Muscle of leg (tissue), 16 donors: ENCODE results near the gene MEST. TPM values are rescaled to one million over a fixed set of nuclear protein-coding genes. Genes with fewer than 3 reads are reported as not detected.
"Not testable (repeated sequence)": the region's sequence is repeated elsewhere in the genome, so short reads cannot be mapped to it uniquely, and the experiment has no call there.

Experiments used
- DNase-seq: peaks from one replicate; pipeline ENCODE4 v3.0.0; 2013
- H3K27ac ChIP-seq: one replicate; pipeline ENCODE4 v1.5.1; 2013; ENCODE audit warnings: mild to moderate bottlenecking, low read length, control low read depth
- H3K27me3 ChIP-seq: one replicate; pipeline ENCODE4 v1.6.1; 2013; ENCODE audit warnings: low read length; ENCODE audit not compliant: control insufficient read depth, insufficient read depth
- H3K36me3 ChIP-seq: one replicate; pipeline ENCODE4 v1.6.1; 2013; ENCODE audit warnings: low read length; ENCODE audit not compliant: control insufficient read depth, insufficient read depth
- H3K4me1 ChIP-seq: one replicate; pipeline ENCODE4 v1.6.1; 2013; ENCODE audit warnings: low read length; ENCODE audit not compliant: control insufficient read depth, insufficient read depth
- H3K4me3 ChIP-seq: one replicate; pipeline ENCODE4 v1.5.1; 2013; ENCODE audit warnings: low read length, control low read depth
- H3K9me3 ChIP-seq: replicated peaks from 2 replicates; pipeline ENCODE4 v1.6.1; 2013; ENCODE audit warnings: low read depth, low read length; ENCODE audit not compliant: control insufficient read depth
- WGBS: methylation state at CpG from one replicate; pipeline ENCODE4 v1.1.5; 2013; ENCODE audit warnings: missing lambda C conversion rate; ENCODE audit not compliant: insufficient coverage; 5-methylcytosine and 5-hydroxymethylcytosine counted together
- long read RNA-seq, 11 donors: transcript quantifications; one replicate each; lab custom pipeline, GENCODE V29; 2026
- polyA plus RNA-seq, 8 donors: library from polyadenylated mRNA; unstranded; fragments of 120-200 nt; gene quantifications; one replicate each; pipeline versions ENCODE4 v1.2.1 to v1.2.3, GENCODE V29; 2013; ENCODE audit warnings: inconsistent platforms in 1 of 8, low replicate concordance in 1 of 8; ENCODE audit not compliant: insufficient read length in 8 of 8, insufficient read depth in 1 of 8
- total RNA-seq: library from RNA; stranded (reverse); fragments of 120-200 nt; gene quantifications from one replicate; pipeline ENCODE4 v1.2.4, GENCODE V29; 2013

Gene MEST, protein sequence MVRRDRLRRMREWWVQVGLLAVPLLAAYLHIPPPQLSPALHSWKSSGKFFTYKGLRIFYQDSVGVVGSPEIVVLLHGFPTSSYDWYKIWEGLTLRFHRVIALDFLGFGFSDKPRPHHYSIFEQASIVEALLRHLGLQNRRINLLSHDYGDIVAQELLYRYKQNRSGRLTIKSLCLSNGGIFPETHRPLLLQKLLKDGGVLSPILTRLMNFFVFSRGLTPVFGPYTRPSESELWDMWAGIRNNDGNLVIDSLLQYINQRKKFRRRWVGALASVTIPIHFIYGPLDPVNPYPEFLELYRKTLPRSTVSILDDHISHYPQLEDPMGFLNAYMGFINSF
- total RNA-seq (879 TPM), polyA plus RNA-seq (1,000 to 10,000 TPM in 3 of 8 donors, 100 to 1,000 TPM in 5; 702 to 1,263 (median 856) TPM)
- long read RNA-seq, donor 1, transcript MEST-201 (12 exons, 2,505 nt) = major isoform, 138 of 178 reads
- long read RNA-seq, donor 1, partial matches to known transcripts = 11 of 178 reads
- long read RNA-seq, donor 1, other reads (novel, unspliced or antisense) = 28 of 178 reads
- long read RNA-seq, donor 2, transcript MEST-201 (12 exons, 2,505 nt) = major isoform, 24 of 32 reads
- long read RNA-seq, donor 2, partial matches to known transcripts = 0 of 32 reads
- long read RNA-seq, donor 2, other reads (novel, unspliced or antisense) = 8 of 32 reads
- long read RNA-seq, donor 3, transcript MEST-201 (12 exons, 2,505 nt) = major isoform, 265 of 379 reads
- long read RNA-seq, donor 3, partial matches to known transcripts = 53 of 379 reads
- long read RNA-seq, donor 3, other reads (novel, unspliced or antisense) = 58 of 379 reads
- long read RNA-seq, donor 4, transcript MEST-201 (12 exons, 2,505 nt) = major isoform, 233 of 324 reads
- long read RNA-seq, donor 4, partial matches to known transcripts = 44 of 324 reads
- long read RNA-seq, donor 4, other reads (novel, unspliced or antisense) = 45 of 324 reads
- long read RNA-seq, donor 5, transcript MEST-201 (12 exons, 2,505 nt) = major isoform, 616 of 931 reads
- long read RNA-seq, donor 5, transcript MEST-211 (12 exons, 2,411 nt) = minor isoform, 7 of 931 reads
- long read RNA-seq, donor 5, partial matches to known transcripts = 168 of 931 reads
- long read RNA-seq, donor 5, other reads (novel, unspliced or antisense) = 137 of 931 reads
- long read RNA-seq, donor 6, transcript MEST-201 (12 exons, 2,505 nt) = major isoform, 421 of 550 reads
- long read RNA-seq, donor 6, transcript MEST-211 (12 exons, 2,411 nt) = minor isoform, 5 of 550 reads
- long read RNA-seq, donor 6, partial matches to known transcripts = 60 of 550 reads
- long read RNA-seq, donor 6, other reads (novel, unspliced or antisense) = 60 of 550 reads
- long read RNA-seq, donor 7, transcript MEST-211 (12 exons, 2,411 nt) = minor isoform, 5 of 558 reads
- long read RNA-seq, donor 7, transcript MEST-201 (12 exons, 2,505 nt) = major isoform, 381 of 558 reads
- long read RNA-seq, donor 7, partial matches to known transcripts = 82 of 558 reads
- long read RNA-seq, donor 7, other reads (novel, unspliced or antisense) = 88 of 558 reads
- long read RNA-seq, donor 8, transcript MEST-201 (12 exons, 2,505 nt) = major isoform, 338 of 883 reads
- long read RNA-seq, donor 8, partial matches to known transcripts = 493 of 883 reads
- long read RNA-seq, donor 8, other reads (novel, unspliced or antisense) = 50 of 883 reads
- long read RNA-seq, donor 9, transcript MEST-201 (12 exons, 2,505 nt) = major isoform, 214 of 311 reads
- long read RNA-seq, donor 9, partial matches to known transcripts = 59 of 311 reads
- long read RNA-seq, donor 9, other reads (novel, unspliced or antisense) = 35 of 311 reads
- long read RNA-seq, donor 10, transcript MEST-211 (12 exons, 2,411 nt) = minor isoform, 6 of 1,162 reads
- long read RNA-seq, donor 10, transcript MEST-201 (12 exons, 2,505 nt) = major isoform, 506 of 1,162 reads
- long read RNA-seq, donor 10, partial matches to known transcripts = 572 of 1,162 reads
- long read RNA-seq, donor 10, other reads (novel, unspliced or antisense) = 75 of 1,162 reads
- long read RNA-seq, donor 11, transcript MEST-201 (12 exons, 2,505 nt) = major isoform, 283 of 804 reads
- long read RNA-seq, donor 11, partial matches to known transcripts = 480 of 804 reads
- long read RNA-seq, donor 11, other reads (novel, unspliced or antisense) = 34 of 804 reads

DNA sequence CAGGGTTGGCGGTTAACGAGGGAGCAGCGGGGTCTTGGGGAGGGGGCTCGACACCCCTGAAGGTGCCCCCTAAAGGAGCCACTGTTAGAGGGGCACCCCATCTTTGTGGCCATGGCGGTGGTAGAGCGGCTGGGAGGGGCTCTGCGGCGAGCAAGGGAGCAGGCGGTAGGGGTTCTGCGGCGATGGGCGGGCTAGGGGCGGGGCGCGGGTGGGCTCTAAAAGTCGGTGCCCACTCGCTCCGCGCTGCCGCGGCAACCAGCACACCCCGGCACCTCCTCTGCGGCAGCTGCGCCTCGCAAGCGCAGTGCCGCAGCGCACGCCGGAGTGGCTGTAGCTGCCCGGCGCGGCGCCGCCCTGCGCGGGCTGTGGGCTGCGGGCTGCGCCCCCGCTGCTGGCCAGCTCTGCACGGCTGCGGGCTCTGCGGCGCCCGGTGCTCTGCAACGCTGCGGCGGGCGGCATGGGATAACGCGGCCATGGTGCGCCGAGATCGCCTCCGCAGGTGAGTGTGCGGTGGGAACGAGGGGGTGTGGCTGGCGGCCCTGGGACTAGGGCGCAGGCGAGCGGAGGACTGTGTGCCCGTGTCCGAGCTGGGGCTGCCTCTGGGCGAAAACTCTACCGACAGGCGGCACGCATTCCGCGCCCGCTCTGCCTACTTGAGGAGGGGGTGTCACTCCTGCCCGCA, at the start of gene MEST:
MEST (plus strand) TSS at position 245 of the 682 bp plus-strand sequence; CDS start at position 474, 229 bp downstream.
- DNase-seq = peak; percentile 88
- Histone ChIP-seq H3K27me3 (no peaks in the 10 kb centered on the region), H3K36me3 (peaks cover 6% of the 10 kb centered on the region), H3K27ac (peak within 1 kb of the TSS; percentile 96), H3K4me1 (peaks cover 16% of the 10 kb centered on the region), H3K9me3 (peaks cover 4% of the 10 kb centered on the region), H3K4me3 (peak within 1 kb of the TSS; percentile 64)
- 58% methylated on average over 70 of the region's 71 CpGs for WGBS

DNA sequence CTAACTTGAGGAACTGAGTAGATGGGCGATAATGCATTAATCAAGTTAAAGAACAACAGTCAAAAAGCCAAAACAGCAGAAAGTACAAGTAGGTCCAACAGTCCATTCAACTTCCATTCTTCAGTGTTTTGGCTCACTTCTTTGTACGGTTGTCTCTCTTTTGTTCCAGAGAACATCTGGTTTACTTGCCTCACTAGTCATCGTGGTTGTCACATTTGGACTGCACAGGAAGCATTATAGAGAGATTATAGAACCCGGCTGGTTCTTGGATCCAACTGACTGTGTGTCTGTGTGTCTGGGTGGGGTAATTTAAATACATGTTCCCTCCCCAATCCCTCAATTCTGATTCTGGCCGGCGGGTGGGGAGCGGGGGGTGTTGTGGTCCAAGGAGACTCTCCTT, 49.3 kb upstream of the MEST start:
- peak overlapping the region; percentile 99 for H3K27ac ChIP-seq
- peaks cover 2% of the 10 kb centered on the region for H3K9me3 ChIP-seq
- H3K4me3 ChIP-seq = no peak overlapping the region
- no peaks in the 10 kb centered on the region for H3K27me3 ChIP-seq
- H3K4me1 ChIP-seq = peaks cover 34% of the 10 kb centered on the region
- no peaks in the 10 kb centered on the region for H3K36me3 ChIP-seq
- peak; percentile 39 for DNase-seq
- 67% methylated on average over 1 of the region's 7 CpGs for WGBS

DNA sequence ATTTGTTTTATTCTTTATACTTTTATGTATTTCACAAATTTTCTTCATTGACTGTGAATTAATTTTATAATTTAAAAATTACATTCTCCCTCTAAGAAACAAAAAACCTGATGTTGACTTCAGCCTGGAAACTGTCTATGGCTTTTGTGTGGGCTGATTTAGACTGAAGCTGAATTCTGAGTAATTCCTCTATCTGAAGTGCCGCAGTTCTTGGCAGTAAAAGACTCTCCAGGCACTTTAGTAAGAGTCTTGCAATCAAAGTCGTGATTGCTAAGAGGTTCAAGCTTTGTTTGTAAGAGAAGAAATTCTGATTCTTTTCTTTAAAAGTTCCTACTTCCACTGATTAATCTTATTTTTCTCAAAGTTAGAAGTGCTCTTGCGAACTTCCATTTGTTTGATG, 47.7 kb upstream of the MEST start:
- DNase-seq = peak; percentile 98
- Histone ChIP-seq H3K9me3 (peaks cover 9% of the 10 kb centered on the region), H3K4me3 (no peak overlapping the region), H3K4me1 (peaks cover 34% of the 10 kb centered on the region), H3K27ac (peak overlapping the region; percentile 90), H3K27me3 (no peaks in the 10 kb centered on the region), H3K36me3 (no peaks in the 10 kb centered on the region)
- no CpG with 5 or more reads among the region's 3 CpGs for WGBS

DNA sequence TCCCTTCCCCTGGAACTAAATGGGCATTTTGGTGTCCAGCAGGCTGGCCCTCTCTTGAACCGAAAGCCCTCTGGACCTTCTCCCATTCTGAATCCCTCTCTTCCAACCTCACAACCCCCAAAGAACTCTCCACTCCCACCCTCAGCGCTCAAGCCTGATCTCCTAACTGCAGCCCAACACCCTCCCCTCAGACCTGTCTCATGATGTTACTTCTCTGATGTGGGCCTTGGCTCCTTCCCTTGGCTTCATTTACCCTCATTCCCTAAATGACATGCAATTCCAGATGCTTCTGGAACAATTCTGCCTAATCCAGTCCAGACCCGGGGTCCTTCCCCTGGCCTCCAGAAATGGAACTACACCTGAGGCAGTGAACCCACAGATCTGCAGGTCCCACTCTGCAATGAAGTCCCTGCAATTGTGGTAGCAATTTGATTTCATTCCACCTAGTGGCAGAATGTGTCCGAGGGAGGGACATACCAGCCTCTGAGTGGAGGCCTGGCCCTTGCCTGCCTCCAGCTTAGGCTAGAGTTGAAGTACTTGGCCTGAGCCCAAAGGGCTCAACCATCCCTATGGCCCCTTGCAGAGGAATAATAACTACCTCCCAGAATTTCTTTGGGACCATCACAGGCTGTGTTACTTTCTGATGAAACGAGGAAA, 47.0 kb upstream of the MEST start:
- H3K4me3 ChIP-seq = no peak overlapping the region
- H3K27ac ChIP-seq = peak overlapping the region; percentile 90
- peak; percentile 87 for DNase-seq
- H3K9me3 ChIP-seq = peaks cover 9% of the 10 kb centered on the region
- H3K36me3 ChIP-seq = no peaks in the 10 kb centered on the region
- no peaks in the 10 kb centered on the region for H3K27me3 ChIP-seq
- WGBS = 45% methylated on average over 5 of the region's 5 CpGs
- peaks cover 32% of the 10 kb centered on the region for H3K4me1 ChIP-seq

DNA sequence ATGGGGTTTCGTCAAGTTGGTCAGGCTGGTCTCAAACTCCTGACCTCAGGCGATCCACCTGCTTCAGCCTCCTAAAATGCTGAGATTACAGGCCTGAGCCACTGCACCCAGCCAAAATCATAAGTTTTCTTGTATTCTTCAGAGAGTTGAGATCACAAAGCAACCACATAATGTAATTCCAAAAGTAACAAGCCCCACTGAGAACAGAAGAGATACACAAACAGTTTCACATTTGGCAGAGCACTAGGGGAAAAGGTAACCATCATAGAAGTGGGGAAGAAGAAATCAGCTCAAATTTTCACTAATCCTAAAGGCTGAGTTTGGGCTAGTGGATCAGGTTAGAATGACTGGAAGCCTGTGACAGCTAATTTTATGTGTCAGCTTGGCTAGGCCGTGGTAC, 45.6 kb upstream of the MEST start:
- peaks cover 9% of the 10 kb centered on the region for H3K9me3 ChIP-seq
- H3K27me3 ChIP-seq = no peaks in the 10 kb centered on the region
- peak; percentile 56 for DNase-seq
- H3K36me3 ChIP-seq = no peaks in the 10 kb centered on the region
- H3K4me3 ChIP-seq = no peak overlapping the region
- H3K4me1 ChIP-seq = peaks cover 27% of the 10 kb centered on the region
- H3K27ac ChIP-seq = peak overlapping the region; percentile 40
- no CpG with 5 or more reads among the region's 3 CpGs for WGBS

DNA sequence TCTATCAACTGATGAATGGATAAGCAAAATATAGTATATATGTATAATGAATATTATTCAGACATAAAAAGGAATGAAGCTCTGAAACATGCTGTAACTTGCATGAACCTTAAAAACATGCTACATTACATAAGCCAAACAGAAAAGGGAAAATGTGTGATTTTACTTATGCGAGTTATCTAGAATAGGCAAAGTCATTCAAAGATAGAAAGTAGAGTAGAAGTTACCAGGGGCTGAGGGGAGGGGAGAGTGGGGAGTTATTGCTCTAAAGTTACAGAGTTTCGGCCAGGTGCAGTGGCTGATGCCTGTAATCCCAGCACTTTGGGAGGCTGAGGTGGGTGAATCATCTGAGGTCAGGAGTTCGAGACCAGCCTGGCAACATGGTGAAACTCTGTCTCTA, 40.5 kb upstream of the MEST start:
- not testable (repeated sequence) for H3K36me3 ChIP-seq, H3K27me3 ChIP-seq, H3K9me3 ChIP-seq, DNase-seq, H3K4me3 ChIP-seq, H3K4me1 ChIP-seq, H3K27ac ChIP-seq
- 80% methylated on average over 1 of the region's 3 CpGs for WGBS

DNA sequence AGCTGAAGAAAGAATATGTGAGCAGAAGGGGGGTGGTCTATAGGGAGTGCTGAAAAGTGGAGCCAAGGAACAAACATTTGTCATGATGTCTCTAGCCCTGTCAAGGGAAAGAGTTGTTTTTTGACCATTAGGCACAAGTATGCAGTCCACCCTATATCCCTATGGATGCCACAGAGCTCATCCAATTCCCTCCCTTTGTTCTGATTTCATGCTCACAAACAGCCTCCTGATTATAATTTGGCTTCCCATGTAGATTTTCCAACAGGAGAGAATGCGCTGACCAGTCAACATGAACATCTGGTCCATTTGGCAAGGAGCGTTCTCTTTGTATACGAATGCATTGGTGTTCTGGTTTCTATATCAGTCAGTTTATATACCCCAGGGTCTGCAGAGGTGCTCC, 38.9 kb upstream of the MEST start:
- Histone ChIP-seq H3K4me1 (peaks cover 10% of the 10 kb centered on the region), H3K4me3 (no peak overlapping the region), H3K27me3 (no peaks in the 10 kb centered on the region), H3K27ac (peak overlapping the region; percentile 95), H3K9me3 (peaks cover 4% of the 10 kb centered on the region), H3K36me3 (no peaks in the 10 kb centered on the region)
- DNase-seq = peak; percentile 99
- WGBS = no CpG with 5 or more reads among the region's 3 CpGs

DNA sequence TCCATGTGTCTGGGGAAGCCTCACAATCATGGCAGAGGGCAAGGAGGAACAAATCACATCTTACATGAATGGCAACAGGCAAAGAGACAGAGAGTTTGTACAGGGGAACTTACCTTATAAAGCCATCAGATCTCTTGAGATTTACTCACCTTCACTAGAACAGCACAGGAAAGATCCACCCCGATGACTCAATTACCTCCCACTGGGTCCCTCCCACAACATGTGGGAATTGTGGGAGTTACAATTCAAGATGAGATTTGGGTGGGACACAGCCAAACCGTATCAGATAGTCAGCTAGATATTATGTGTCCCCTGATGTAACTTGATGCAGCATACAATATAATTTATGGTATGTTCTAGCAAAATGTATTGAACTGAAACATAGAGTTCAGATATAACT, 36.9 kb upstream of the MEST start:
- Histone ChIP-seq H3K27me3 (no peaks in the 10 kb centered on the region), H3K9me3 (peaks cover 12% of the 10 kb centered on the region), H3K4me1 (peaks cover 10% of the 10 kb centered on the region), H3K36me3 (no peaks in the 10 kb centered on the region), H3K4me3 (no peak overlapping the region), H3K27ac (peak overlapping the region; percentile 25)
- DNase-seq = no peak
- no CpG with 5 or more reads among the region's 2 CpGs for WGBS
